NCI-H2196 treated with DMSO at 0.1 percent for 48 hours (cell line): Measurements from ENCODE around the gene SEPTIN2.
A peak's percentile ranks its signal among the peaks of the same experiment; 100 is the strongest.
"Not testable (repeated sequence)": the region's sequence is repeated elsewhere in the genome, so short reads cannot be mapped to it uniquely, and the experiment has no call there.

Source experiments
- DNase-seq: peaks from one replicate; lab custom pipeline; 2025; ENCODE audit not compliant: unreplicated experiment; lab: John Stamatoyannopoulos, UW

SEPTIN2 gene

DNA sequence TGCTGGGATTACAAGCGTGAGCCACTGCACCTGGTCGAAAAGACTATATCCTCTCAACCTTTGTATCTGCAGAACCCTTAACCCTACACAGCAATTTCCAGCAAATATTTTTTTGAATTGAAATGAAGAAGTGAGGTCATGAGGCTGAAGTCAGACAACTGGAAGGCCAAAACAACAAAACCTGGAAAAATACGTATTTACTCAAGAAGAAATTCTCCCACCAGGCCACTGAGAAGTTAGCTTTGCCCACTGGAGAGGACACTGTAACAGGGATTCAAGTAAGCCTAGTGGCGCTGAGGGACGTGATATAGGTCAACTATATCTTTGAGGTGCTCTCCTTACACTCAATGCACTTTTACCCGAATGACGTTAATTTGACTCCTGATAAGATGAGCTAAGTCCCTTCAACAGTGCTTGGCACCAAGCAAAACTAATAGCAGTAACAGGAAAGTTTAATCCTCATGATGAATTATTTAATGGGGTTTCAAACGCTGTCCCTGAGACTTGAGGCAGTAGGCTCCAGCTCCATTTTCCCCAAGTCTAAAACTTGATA, 2.1 kb upstream of the SEPTIN2 start:
- no peak for DNase-seq

DNA sequence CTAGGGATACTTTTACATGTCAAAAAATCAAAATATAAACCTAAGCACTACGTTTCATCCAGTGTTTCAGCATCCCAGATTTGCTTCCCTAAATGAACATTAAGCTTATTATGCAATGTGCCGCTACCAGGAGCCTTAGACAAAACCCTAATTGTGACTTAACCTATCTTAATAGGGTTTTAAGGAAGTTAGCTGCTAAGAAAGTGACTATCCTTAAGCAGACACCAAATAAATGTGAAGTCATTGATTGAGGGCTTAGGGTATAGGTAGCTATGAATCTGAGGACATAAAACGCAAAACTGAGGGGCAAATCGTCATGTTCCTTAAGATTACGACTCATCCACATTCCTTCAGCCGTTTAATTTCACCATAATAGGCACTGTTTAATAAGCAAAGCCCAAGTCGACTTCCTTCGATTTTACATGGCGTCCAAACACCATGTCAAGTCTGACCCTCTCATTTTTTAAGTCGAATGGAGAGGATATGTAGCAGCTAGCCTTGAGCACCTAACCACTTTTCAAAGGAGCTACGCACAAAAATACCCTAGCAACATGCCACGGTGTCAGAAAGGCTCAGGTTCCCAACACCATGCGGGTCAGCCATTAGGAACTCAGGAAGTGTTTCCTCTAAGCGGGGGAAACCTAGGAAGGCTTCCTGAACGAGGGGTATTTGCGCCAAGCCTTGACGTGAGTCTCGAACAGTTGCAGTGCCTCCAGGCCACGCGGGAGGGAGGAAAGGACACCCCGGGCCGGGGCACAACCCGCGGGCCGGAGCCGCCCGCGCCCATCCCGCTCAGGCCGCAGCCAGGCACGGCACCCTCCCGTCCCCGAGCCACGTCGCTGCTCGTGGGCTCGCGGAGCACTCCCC, 1.3 kb upstream of the SEPTIN2 start:
- DNase-seq: no peak

DNA sequence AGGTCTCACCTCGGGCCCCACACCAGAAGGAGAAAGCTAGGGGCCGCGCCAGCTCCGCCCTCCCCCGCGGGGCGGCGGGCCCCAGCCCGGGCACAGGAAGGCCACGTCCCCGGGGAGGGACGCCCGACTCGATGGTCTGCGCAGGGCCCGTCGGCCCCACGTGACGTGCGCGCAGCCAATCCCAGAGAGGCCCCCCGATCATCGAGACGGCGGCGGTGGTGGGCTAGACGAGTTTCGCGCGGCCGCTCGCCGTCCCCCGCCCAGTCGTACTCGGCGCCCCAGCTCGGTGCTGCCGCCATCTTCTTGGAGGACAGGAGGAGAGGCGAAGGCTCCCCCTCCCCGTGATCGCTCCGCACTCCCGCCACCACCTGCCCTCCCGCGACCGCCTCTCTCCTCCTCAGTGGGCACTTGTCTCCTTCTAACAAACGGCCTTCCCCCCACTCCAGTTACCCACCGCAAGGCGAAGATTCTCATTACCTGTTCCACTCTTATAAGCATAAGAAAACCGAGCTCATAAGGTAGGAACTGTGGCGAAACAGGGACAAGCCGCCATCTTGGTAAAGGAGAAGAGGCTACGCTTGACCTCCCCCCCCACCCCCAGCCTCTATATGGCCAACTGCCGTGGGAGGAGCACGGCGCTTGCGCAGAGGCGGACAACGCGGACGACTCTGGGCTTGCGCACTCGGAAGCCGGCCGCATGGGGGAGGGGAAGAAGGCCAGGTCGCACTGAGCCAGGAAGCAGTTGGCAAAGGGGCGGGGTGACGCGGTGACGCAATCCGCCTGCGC, 439 bp upstream of the SEPTIN2 start, which contains the start of gene HDLBP:
Gene HDLBP (minus strand): TSS at position 580 of the 786 bp plus-strand sequence. CDS start 48,803 bp downstream, outside the sequence.
- peak; percentile 95 for DNase-seq

DNA sequence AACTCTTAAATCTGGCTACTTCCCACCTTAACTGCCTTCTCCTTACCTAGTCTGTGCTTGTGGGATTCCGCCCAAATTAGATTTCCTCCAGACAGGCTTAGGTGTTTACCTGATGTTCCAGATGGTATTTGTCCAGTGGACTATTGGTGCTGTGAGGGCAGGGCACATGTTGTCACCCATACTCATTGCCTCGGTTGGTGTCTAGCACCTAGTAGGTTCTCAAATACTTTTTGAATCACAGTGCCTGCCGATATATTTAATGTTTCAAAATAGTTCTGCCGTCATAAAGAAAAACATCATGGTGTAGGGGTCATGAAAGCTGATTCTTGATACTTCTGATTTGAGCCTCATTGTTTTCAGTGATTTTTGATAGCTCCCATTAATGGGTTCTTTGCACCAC, 1.1 kb downstream of the SEPTIN2 start:
- no peak for DNase-seq

DNA sequence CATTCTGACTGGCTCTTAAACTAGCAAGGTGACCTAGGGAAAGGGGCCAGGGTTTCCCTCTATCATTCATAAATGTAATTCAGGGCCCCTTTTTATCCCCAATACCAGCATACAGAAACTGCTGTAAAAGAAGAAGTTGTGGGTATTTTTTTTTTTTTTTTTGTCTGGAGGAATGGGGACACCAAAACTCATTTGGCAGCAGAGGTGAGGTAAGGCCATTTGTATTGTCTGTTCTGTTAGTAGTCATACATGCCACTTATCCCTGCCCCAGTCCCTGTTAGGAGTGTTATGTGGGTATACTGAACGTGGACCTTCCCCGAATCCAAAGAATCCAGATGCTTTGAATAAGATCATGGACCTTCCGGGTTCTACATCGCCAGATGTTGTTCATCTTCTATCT, 1.7 kb downstream of the SEPTIN2 start:
- no peak for DNase-seq

DNA sequence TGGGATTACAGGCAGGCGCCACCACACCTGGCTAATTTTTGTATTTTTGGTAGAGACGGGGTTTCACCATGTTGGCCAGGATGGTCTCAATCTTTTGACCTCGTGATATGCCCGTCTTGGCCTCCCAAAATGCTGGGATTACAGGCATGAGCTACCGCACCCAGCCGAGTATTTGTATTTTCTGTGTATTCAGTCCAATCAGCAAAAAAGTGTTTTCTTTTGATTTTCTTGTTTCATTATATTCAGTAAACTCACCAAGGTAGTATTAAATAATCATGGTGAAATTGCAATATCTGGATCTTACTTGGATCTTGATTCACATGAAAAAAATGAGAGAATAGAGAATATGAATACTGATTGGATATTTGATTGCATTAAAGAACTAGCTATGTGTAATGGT, 3.1 kb downstream of the SEPTIN2 start:
- DNase-seq: not testable (repeated sequence)

DNA sequence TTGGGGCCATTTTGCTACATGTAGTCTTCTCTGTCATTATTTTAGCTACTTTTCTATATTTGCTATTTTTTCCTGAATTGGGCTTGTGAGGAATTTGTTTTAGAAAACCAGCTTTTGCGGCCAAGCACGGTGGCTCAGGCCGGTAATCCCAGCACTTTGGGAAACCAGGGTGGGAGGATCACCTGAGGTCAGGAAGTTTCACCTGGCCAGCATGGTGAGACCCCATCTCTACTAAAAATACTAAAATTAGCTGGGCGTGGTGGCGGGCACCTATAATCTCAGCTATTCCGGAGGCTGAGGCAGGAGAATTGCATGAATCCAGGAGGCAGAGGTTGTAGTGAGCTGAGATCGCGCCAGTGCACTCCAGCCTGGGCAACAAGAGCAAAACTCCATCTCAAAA, 4.7 kb downstream of the SEPTIN2 start:
- no peak for DNase-seq

DNA sequence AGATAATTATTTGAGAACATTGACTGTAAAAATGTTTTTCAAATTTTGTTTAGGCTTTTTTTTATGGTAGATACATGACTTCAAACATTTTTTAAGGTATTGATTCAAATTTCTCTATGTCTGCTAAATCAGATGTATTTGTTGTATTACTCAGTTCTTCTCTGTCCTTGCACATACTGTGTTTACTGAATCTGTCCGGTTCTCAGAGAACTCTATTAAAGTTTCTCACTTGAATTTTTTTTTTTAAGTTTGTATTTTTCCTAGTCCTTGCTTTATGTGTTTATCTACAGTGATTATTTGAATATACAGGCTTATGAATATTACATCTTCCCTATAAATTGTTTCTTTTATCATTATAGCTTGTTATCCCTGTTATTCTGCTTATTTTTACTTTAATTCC, 5.3 kb downstream of the SEPTIN2 start:
- DNase-seq: no peak

DNA sequence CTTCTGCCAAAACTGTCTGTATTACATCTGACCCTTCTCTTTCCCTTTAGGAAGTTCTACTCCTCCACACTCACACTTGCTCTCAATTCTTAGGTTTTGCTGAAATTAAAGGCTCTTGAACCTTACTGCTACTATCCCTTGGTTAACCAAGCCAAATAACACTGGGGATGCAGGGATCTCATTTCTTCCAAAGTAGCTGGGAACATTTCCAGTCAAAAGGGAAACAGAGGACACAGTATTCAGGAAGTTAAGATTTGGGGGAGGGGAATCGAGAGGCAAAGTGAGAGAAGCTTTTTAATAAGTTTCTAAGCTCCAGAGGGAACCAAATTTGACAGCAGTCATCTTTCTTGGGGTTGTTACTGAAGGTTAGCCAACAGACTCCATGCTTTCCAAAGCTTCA, 6.2 kb downstream of the SEPTIN2 start:
- no peak for DNase-seq

DNA sequence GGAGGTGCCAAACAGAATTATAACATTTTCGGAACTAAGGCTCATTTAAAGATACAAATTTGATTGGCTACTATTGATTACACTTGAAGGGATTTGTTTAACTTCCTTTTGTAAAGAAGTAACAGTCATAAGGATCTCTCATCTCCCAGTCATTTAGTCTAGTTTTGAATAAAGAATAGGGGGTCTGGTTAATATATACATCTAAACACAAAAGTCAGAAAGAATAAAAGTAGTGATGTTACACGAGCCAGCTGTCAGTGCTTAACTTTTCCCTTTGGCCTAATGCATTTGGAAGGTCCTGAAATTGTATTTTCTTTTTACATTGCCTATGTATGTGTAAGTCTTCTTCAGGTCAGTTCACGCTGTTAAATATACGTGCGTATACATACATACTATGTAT, 8.1 kb downstream of the SEPTIN2 start:
- no peak for DNase-seq

DNA sequence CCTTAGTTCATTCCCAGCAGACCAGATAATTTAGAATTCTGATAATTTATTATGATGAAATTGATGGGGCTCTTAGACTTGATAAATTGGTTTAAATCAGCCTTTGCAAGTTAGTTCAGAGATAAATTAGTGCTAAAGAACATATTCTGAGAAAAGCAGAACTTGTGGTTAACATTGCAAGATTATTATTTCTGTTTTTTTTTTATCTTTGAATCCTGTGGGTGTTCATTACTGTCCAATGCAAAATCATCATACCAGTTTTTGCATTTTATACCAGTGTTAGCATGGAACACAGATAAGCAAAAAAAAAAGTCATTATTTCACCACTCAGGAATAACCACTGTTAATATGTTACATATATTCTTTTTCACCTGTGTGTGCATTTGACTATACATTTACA, 9.1 kb downstream of the SEPTIN2 start:
- no peak for DNase-seq

DNA sequence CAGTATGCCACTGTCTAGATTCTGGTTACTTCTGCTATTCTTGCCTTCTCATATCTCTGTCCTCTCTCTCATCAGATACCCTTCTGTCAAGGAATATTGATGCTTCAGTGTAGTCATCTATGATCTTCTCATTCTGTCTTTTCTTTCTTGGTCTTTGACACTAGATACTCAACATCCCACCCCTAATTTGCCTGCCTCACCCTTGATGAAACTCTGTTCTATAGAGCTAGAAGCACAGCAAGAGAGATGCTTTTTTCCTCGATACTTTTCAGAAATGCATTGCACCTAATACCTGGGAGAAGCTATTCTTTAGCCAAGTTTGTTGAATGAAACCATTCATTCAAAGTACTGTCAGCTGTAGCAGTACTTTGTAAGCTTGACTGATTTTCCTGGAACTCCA, 9.5 kb downstream of the SEPTIN2 start:
- DNase-seq: no peak

DNA sequence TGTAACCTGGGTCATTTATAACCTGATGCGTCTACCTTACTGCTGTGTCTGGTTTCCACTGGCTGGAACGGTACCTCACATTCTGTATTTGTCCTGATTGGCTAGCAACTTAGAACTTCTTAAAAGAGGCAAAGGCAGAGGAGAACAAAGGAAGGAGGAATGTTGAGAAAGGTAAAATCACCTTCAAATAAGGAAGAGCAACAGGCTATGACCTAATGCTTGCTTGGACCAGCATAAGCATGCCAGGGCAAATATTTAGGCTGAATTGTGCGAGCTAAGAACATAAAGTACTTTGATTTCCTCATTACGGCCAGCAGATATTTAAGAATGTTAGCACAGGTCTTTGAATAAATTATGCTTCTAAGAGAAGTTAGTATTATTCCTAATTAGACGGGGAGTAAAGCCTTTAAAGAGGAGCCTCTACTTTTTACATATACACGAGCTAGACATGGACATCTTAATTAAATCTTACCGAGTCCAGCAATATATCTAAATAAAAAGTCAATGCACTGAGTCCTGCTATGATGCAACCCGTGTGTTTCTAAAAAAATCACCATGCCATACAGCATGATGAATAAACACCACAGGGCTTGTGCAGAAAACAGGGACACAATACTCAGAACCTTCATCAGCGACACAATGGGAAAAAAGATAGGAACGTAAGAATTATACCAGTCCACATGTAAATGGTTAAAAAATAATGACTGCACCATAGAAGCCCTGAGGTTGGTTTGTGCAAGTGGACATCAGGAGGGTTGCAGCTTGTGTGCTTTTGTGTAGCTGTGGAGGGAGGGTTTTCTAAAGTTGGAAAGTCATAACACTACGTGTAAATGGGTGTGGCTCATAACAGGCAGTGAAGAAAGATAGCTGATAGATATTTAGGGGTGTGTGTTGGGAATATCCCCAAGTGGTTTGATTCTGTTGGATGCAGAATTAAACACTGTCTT, 14.2 kb downstream of the SEPTIN2 start:
- DNase-seq: no peak

DNA sequence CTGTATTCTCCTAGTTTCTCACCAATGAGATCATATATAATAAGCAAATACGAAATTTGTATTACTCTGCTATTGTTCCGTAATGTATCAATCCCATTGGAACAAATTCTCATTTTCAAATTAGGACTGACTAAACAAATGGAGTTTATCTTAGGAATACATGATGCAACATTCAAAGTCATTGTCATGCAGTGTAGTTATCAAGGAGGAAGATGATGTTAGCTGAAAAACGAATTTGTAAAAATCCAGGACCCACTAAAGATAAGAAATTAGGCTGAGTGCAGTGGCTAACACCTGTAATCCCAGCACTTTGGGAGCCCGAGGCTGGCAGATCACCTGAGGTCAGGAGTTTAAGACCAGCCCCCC, 14.9 kb downstream of the SEPTIN2 start:
- no peak for DNase-seq

DNA sequence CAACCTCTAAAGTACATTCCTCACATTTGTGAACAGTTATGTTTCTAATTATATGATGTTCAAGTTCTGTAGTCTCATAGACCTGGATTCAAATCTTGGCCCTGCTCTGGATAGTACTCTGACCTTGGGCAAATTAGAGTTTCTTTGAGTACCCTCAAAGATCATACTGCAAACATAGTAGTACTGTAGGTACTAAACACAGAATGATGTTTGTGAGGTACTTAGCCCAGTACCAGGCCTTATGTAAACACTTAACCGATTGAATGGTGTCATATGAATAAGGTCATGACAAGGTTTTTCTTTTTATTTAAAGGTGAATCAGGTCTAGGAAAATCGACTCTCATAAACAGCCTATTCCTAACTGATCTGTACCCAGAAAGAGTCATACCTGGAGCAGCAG, 19.1 kb downstream of the SEPTIN2 start:
- peak; percentile 10 for DNase-seq

DNA sequence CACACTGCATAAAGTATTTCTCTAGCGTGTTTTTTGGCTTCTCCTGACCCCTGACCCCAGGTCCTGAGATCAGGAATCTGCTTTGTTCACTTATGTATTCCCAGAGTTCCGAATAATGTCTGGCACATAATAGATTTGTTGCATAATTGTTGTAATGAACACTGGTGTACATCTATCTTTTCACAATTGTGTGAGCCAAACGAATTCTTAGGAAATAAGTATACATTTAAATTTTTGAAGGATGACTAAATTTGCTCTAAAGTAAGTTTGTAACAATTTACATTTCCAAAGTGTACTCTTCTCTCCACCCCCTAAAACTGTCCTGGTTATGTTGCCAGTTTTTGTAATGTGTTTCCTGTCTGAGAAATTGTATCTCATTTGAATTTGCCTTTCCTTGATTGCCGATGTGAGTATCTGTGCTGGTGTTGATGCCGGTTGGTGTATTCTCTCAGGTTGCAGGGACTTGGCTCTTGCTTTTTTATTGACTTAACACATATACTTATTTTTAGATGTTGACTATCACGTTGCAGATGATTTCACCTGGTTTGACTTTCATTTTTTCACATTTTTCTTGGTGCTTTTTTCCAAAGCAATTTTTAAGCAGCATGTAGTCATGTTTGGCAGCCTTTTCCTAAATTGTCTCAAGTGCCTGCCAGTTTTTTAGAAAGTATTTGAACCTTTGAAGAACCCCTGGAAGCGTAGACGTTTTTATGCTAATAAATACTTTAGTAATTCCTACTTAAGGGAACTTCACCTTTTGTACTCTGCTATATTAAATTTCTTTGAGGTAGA, 24.3 kb downstream of the SEPTIN2 start:
- peak; percentile 42 for DNase-seq

DNA sequence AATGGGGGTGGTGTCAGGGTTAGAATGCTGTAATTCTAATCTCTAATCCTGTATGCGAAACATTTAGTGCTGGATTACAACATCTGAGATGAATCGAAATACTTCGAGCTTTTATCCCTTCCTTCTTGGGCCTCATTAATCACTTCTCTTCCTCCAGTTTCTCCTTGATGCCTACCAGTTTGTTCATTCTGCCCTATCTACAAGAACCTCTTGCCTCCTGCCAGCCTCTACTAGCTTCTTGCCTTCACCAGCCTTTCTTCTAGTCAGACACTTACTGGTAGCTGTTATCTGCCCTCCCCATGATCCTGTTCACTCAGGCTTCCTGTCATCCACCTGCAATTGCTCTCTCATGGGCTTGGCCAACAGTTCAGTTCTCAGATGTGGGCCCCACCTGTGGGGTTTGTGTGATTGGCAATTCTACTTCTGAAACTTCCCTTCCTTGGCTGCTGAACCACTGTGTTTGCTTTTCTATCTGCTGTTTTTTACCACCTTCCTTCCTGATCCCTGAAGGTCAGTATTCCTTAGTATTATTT, 25.0 kb downstream of the SEPTIN2 start:
- DNase-seq: no peak

DNA sequence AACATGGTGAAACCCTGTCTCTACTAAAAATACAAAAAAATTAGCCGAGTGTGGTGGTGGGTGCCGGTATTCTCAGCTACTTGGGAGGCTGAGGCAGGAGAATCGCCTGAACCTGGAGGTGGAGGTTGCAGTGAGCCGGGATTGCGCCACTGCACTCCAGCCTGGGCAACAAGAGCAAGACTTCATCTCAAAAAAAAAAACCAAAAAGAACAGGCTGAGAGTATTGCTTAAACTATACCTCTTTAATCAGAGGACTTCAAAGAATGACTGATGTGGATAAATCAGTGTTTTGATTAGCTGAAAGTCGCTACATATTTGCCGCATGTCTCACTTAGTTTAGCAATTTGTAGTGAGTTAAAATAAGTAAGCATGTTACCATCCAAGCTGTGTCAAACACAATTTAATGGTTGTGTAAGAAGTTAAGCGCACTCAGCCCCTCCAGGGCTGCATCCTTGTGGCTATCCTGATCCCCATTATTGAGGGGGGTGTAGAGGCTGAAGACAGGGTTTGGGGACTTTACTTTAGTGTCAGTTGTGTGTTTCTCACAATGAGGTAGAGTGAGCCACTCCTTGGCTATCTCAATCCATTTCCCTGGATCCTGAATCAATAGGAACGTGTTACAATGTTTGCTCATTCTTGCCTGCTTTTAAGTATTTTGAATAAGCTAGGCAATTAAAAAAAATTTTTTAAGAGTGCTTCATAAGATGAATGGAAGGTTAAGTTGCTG, 29.4 kb downstream of the SEPTIN2 start:
- no peak for DNase-seq

DNA sequence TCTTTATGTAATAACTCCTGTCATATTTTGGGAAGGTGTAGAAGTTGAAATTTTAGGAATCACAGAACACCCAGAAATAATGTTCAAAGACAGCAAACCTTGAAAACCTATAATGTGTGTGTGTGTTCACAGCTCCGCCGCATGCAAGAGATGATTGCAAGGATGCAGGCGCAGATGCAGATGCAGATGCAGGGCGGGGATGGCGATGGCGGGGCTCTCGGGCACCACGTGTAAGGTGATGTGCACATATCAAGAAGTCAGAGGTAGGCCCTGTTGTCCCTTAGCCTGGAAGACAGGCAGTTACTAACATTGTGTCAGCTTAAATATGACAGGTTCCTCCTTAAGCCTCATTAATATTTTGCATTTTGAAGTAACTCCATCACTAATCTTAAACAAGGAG, 34.2 kb downstream of the SEPTIN2 start:
- no peak for DNase-seq
